Fibroblast of skin of right quadriceps (primary cell): Measurements from ENCODE around the gene TRIM44.

ENCODE experiments used
- DNase-seq: peaks from one replicate; pipeline ENCODE4 v3.0.0-alpha.2; 2013

The TRIM44 gene

DNA sequence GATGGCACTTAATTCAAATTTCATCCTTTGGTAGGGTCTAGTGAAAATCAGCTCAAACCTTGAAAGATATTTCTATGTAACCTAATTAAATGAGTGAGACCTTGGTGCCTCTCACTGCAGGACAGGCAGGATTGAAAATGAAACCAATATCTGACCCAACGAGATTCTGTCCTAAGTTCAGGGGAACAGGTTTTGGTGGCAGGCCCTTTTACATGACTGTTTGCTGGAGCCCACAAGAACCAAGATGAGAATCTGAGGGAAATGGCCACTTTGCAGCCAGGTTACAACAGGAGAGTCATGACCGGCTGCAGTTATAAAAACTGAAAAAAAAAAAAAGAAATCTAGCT, 130.2 kb downstream of the TRIM44 start:
- no peak for DNase-seq

DNA sequence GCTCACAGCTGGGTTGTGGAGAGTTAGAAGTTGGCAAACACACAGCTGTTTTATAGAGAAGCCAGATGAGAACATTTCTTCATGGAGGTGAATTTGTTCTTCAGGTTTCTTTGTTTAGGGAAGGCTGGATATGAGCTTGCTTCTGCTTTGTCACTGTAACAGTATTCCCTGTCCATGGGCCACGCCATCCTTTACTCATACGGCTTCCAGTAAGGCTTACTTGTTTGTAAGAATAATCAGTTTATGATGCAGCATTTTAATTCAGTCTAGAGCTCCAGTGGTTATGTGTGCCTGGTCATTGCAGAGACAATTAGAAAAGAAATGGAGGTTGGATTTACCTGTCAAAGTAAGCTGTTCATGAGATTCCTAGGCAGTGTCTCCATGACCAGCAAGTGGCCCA, 131.8 kb downstream of the TRIM44 start:
- no peak for DNase-seq

DNA sequence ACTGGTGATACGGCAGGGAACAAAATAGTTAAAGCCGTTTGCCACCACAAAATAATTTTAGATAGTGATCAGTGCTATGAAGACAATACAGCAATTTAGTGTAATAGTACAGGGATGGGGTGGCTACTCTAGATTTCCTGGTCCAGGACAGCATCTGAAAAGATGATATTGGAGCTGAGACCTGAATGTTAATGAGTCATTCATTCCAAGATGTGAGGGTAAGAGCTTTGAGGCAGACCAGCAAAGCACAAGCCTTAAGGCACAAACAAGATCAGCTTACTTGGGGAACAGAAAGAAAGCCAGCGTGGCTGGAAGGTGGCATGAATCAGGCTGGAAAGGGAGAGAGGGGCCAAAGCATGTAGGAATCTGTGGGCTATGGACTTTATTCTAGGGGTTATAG, 132.3 kb downstream of the TRIM44 start:
- peak; percentile 68 for DNase-seq

DNA sequence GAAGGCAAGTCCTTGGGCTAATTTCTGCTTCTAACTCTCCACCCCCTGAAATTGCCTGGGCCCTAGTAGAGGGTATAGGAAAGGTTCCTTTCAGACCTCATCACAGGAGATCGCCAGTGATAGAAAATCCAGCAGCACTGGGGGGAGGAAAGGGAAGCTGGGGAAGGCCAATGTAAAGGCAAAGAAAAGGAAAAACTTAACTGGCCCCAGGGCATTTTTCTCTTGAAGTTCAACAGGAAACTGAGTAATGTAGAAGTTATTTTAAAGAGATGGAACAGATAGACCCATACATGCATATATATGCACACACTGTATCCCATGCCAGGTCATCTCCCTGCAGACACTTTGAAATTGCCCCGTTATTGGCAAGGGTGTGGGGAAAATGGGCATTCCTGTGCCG, 134.0 kb downstream of the TRIM44 start:
- DNase-seq, result peak; percentile 79

DNA sequence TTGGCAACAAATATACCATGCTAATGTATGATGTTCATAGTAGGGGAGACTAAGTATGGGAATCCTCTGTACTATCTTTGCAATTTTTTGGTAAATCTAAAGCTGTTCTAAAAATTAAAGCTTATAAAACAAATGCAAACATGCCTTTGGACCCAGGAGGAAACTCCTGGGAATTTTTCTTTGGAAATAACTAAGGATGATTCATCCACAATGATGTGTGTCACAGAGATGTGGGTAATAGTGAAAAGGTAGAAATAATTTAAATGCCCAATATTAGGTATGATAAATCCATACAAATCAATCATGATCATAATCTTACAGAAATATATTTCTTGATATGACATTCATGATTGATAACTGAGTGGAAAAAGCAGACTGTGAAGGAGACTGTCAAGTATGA, 135.8 kb downstream of the TRIM44 start:
- peak; percentile 31 for DNase-seq

DNA sequence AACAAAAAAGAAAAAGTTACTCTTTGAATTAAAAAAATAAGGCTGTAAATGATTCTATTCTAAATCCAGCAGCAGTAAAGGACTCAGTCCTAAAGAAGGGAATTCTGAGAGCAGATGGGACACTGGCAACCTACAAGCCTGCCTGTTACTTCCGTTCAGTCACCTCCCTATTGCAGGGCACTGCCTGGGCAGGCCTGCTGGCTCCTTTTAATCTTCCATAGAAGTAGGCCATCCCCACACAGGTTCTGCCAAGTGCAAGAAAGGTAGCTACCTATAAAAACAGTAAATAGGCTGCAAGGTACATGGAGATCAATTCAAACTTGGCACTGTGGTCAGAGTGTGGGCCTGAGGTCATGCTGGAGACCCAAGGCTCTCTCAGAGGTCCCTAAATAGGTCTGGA, 136.4 kb downstream of the TRIM44 start:
- DNase-seq, result no peak

DNA sequence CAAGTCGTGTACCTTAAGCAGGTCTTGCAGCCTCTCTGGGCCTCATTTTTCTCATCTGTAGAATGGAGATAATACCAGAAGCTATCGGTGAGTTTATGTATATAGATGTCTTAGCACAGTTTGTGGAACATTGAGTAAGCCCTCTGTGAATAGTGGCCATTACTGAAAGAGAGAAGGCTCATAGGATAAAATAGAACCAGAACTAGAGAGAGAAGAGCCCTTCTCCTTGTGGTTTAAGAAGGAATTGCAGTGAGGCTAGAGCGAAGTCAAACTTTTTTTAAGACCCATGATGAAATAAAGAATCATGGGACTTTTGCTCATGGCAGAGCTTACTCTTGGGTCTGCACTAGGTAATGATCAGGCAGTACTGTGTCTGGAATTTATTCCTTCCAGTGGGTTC, 137.1 kb downstream of the TRIM44 start:
- no peak for DNase-seq

DNA sequence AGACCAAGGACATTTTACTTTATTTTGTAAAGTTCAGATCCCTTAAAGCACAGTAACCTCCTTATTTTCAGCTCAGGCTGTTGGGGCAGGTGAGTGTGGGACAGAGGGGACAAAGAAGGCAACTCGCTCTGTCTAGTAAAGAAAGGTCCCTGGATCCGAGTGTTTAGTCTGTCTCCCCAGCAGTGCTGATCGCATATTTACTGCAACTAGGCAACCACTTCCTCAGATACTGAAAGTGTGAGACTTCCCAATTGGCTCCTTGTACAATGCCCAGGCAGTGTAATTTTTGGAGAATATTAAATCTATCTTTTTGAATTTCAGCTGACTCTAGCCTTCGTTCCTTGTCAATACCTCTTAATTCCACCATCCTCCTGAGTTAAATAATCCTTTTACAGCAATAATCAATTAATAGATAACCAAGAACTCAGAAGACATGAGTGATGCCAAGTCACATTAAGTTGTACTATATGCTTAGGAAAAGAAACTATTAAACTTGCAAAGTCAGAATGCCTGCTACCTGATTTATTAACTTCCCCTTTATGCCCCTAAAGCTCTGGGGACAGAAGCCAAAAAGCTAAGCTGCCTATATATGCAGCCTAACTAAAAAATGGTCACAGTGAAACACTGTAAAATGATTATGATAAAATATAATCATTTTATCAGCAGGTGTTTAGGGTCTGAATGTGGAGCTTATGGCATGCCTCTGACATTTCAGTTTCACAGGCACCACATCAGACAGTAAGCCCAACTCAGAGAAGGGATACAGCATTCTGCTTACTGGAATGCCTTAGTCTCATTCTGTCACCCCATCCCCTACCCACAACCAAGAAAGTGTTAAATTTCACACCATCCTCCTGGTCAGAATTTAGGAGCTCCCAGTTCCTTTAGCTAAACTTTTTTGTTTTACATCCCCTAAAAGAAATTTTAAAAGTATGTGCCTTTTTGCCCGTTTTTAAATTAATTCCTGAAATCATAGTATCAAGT, 138.7 kb downstream of the TRIM44 start:
- DNase-seq, result no peak

DNA sequence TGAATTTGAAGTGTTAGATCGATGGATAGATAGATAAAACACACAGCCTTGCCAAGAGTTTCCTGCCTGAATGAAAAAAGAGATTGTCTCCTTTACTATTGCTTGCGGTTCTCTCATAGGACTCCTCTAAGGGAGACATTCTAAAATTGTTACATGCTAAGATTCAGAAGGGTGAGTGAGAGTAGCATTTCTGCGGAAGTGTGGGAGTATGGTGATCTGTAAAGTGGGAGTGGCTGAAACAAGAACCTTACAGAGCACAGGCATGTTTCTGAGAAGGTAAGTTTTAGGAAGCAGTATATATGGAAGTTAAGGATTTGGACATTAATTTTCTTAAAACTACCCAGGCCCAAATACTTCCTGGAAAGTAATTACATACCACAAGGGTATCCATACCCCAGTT, 139.6 kb downstream of the TRIM44 start:
- no peak for DNase-seq

DNA sequence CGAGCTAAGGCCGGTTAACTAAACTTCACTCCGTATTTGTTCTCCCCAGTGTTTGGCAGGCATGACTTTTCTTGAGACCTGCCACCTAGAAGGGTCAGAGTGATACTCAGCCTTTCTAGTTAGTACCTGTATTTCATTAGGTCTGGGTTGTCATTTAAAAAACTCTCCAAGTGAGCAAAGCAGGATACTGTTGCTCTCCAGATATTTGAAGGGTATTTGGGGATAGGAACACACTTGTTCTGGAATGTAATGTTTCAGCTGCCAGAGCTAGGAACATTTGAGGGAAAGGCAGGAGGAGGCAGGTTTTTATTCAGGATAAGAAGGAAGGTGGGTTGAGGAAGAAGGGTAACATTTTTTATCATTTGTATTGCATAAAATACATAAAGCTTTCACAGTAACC, 140.1 kb downstream of the TRIM44 start:
- DNase-seq, result no peak

DNA sequence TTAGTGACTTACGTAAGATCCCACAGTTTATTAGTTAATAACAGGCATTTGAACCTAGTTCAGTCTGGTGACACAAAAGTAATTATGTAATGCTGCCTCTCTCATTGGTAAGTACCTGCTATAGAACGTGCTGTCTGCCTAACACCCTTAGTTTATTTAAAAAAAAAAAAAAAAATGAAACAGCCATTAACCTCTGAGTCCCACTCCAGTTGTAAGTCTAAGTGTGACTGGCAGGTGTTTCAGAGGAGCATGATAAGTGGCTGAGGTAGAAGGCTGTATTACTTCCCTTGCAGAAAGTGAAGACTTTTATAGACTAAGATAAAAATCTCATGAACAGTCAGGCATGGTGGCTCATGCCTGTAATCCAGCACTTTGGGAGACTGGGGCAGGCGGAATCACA, 140.5 kb downstream of the TRIM44 start:
- no peak for DNase-seq

DNA sequence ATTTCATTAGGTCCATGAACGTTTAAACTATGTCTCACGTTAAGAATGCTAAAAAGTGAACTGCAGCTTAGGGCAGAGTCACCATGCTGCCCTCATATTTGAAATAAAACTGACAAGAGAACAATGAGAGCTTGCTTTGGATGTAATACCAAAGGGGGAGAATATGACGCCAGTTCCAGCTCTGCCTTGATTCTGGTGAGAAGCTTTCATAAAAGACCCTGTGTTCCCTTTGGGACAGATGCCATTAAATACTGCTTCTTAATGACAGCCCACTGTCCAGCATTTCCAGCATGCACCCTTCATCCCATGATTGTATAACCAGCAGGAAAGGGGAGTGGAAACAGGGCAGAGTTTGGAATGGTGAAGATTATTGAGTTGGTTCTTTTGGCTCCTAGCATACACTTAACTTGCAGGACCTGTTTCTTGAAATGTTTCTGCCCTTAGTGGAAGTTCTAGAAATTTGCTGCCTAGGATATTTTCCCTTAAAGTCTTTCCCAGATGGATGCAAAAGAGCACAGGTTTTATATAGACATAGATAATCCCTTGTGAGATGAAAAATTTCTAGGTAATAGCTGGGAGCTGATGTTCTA, 142.0 kb downstream of the TRIM44 start:
- DNase-seq, result no peak

DNA sequence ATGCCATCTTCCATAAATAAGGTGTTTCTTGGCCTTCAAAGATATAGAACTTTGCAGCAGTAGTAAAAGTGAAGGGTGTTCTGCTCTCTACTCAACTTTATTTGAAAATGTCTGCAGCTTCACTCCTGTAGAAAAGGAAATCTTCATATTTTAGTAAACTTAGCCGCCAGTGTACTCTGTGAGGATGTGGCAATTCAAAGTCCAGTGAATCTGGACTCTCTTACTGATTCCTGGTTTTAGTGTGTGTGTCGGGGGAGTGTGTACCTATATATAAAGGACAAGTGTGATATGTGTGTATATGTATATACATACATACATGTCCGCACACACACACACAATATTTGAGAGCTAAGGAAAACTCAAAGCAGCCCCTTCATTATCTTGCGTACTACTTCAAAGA, 147.0 kb downstream of the TRIM44 start:
- DNase-seq, result no peak

DNA sequence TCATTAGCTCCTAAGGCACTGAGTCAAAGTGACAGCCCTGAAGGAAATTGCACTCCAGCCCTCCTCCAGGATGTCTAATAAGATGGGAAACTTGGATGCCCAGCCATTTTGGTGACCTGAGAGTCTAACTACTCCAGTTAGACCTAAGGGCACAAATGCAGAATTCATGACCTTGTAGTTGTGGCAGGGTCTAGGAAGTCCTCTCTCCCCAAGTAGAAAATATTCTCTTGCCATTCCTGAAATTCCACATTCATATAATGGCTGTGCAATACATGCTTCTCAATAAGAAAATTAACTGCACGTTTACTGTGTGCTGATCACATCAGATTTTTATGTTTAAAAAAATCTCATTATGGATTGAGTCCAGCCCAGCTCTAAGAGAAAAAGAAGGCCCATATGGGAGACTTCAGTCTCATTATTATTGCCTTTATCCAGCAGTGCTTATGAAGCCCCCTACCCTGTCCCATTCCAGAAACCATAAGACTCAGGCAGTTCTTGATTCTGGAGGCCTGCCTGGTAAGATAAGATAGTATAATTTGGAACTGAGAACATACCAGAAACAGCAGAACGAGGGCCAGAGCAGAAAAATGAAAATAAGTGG, 147.6 kb downstream of the TRIM44 start:
- DNase-seq, result no peak

DNA sequence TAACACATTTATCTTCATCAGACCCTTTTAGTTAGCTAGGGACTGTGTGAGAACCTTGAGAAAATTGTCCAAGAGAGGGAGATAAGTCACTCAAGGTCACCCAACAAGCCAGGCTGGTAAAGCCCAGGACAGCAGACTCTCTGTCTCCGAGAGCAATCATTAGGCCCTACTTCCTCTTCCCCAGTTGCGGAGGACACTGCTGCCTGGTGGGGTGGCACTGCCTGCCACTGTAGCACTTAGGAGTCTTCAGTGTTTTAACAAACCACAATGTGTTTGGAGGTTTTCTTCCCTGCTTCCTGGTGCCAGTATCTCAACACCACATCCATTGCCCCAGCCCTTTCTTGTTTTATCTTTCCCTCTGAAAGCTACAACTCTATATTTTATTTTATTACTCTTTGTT, 149.2 kb downstream of the TRIM44 start:
- no peak for DNase-seq

DNA sequence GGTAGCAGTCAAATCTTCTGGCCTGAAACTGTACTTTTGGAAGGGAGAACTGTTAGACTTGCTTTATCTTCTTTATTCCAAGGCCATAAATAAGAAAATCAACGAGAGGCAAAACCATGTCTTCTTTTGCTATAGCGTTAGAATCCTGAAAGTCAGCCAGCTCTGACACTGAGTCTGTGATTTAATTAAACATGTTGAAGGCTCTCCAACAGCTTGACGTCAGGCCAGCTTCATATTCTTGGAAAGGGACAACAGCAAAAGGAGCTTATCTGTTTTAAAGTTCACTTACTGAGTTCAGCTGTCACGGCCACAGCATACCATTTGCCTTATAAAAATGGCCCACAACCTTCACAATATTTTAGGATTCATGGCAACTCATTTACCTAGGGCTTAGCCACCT, 150.3 kb downstream of the TRIM44 start:
- no peak for DNase-seq

DNA sequence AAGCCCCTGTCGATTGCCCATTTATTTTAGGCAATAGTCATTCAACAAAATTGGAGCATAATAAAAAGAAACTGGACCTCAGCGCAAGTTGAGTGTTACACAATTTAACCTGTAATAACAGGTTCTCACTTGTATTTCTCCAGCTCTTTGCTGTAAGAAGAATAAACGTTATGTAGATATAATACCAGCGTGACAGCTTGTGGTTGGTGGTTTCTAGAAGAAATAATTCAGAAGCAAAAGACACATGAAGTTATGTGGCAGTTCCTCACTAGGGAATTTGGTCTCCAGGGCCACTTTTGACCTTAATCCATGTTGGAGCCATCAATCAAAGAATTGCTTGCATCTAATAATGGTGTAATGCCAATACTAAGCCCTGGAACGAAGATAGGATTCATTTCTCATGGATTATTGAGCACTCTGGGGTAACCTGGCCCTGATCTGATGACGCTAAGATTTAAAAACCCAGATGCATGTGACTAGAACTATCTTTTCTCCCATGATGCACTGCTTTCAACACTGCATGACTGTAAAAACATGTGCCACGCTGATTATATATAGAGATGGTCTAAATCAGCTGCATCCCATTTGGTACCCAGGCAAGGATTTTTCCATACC, 151.6 kb downstream of the TRIM44 start:
- no peak for DNase-seq

DNA sequence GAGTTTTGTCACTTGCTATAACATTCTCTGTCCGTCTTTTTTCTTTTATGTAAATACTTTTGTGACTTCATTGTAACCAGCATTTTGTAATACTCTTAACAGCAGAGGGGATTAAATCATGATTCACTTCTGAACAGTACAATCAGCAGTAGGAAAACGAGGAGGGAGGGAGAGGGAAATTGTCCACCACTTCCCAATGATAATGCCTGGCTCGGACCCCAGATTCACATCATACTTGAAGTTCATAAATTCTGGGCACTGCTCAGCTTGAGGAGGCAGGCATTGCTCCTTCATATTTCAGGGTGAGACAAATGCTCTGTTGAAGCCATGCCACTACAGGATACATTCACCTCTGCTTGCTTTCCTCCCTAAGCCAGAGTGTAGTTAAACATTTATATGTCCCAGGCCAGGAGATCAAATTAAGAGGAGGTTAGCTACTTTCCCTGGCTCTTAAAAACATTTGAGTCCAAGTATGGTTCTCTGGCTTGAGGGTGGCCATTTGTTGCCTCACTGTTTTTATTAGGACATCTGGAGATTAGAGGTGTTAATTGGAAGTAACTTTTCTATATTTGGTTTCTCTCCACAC, 152.2 kb downstream of the TRIM44 start:
- DNase-seq, result no peak

DNA sequence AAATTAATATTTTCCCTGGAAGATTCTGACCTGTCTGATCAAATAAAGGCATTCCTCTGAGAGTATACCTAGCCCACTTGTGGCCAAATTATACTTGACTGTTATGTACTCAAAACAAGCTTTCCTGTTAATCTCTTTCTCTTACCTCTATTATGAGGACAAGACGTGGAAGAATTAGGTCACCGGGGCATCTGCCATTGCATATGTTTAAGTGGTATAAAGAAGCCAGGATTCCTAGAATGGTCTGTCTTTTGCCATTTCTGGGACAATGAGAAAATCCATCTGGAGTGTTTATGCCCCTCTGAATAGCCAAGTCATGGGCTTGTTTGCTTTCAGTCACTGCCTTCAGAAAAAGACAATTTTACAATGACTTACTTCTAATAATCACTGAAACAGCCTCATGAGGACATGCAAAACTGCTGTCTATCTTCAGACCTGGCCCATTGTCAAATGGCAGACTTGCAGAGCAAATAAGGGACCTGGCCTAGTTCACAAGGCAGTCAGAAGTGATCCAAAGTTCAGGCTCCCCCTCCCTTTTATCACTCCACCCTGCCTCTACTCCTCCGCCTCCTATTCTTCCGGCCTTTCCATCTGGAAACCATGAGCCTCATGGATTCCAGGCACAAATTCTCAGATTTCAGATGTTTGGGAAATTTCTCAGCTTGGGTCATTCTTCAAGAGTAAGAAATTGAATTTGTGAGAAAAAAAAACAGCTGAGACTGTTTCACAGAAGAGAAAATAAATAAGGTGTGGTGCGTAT, 153.2 kb downstream of the TRIM44 start:
- peak; percentile 74 for DNase-seq

DNA sequence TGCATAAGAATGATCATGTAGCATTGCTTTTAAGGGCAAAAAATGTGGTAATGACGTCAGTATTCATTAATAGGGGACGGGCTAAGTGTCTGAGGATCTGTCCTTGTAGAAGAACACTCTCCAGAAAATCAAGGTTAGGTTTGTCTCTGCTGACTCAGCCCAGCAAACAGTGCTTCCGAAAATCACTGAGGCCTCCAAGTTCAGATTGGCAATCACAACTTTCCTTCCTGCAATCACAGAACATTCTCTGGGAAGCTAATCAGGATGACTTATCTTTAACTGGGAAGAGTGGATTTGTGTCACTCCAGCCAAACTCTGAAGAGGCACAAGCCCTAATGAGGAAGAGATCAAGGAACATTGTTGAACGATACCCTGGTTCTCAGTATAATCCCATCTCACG, 158.0 kb downstream of the TRIM44 start:
- no peak for DNase-seq

DNA sequence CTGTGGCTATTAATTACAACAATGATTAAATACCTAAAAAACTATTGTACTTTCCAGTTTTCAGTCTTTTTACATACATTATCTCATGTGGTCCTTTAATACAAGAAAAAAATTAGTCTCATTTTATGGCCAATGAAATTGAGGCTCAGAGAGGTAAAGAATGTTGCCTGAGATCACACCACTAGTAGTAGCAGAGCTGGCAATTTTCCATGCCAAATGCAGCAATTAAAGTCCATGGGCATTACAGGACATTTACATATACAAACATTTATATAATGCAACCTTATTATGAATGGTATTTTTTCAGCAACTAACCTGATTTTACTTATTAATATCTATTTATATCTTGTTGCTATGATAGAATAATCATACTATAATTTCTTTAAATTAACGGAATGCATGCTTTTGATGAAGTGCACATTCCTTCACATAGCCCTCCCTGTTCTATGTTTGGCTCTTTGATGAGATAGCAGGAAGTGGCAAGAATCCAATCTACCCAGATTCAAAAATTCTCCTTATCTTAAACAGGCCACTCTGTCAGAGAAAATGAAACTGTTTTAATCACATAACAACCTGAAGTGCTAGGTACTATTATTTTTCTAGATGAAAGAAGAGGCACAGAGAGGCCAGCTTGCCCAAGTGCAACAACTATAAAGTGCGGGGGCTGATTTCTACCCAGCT, 160.4 kb downstream of the TRIM44 start:
- no peak for DNase-seq

DNA sequence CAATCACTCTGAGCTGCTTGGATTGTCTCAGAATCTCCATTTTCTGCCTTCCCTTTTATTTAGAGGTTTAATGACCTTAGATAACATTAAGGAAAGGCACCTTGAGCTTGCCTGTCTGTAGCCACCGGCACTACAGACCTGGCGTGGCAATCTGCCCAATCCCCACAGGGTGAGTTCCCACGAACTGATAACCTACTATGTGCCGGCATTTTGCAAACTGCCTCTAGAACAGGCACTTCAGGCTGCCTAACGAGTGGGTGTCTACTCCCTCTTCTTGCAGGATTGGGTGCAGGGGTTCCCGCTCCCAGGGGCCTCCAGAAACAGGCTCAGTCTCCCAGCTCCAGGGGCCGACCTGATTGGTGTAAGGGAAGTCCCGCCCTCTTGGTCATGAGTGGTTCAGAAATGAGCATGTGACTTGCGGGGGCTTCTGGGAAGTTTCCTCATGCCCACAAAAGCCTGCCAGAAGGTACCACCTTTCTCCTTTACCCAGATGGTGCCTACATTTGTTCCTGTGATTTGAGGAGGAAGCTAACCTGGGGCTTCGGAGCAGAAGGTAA, 161.2 kb downstream of the TRIM44 start:
- DNase-seq, result no peak
